Activated CD4-positive, alpha-beta T cell treated with anti-CD3 and anti-CD28 coated beads, Interleukin-2, amount 50 U/mL, for 4 hours (primary cell): ENCODE data around the gene TMTC1.

Experiments used
- DNase-seq, 2 experiments: peaks; one replicate each; pipeline ENCODE4 v3.0.0-alpha.2; 2020

Gene TMTC1

DNA sequence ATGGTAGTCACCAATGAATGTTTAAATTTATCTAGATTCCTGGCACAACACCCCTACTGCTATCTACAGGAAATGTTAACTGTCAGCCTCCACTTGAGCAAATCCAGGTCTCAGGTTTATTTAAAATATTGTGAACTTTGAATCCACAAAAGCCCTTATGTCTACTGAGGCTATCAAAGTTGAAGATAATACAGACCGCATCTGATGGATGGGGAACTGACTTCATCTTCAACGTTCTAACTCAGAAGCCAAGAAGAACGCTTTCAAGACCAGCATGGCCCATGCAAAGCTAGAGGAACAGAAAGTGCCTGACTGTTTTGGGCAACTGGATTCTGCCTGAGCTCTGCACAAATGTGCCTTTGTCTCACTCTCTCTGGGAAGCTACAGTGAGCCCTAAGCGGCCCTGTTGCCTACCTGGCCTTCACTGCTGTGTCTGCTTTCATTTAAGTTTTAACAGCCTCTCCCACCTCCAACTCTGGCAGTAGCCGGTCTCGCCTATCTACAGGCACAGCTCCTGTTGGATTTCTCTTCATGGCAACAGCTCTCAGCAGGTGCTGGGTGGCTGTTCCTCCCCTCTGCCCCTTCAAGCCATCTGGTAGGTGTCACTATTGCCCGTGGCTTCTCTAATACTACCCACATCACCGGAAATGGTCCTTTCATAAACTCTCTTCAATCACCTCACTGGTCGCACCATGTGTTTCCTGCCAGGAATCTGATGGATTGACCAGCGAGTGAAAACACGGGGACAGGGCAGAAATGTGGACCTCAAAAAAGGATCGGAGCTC lies 174.1 kb downstream of the TMTC1 start:
- DNase-seq: no peak

GRCh38 chr12:29608581-29608980 lies 175.2 kb downstream of the TMTC1 start:
- DNase-seq: no peak

DNA sequence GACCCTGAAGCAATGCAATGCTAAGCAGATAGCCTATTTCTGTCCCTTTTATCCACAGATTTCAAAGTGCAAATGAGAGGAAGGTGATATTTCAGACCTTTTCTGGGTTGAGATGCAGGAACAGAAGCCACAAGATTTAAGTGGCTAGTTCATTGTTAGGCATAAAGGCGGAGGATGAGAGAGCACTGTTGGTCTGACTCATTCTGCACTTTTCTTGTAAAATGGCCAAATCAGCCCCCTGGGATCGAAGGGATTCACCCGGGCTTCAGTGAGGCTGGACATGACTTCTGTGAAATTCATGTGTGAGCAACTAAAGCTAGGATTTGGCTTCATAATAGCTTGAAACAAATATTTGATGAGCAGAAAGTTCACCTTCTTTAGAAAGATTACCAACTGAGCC lies 184.4 kb downstream of the TMTC1 start:
- no peak for DNase-seq

DNA sequence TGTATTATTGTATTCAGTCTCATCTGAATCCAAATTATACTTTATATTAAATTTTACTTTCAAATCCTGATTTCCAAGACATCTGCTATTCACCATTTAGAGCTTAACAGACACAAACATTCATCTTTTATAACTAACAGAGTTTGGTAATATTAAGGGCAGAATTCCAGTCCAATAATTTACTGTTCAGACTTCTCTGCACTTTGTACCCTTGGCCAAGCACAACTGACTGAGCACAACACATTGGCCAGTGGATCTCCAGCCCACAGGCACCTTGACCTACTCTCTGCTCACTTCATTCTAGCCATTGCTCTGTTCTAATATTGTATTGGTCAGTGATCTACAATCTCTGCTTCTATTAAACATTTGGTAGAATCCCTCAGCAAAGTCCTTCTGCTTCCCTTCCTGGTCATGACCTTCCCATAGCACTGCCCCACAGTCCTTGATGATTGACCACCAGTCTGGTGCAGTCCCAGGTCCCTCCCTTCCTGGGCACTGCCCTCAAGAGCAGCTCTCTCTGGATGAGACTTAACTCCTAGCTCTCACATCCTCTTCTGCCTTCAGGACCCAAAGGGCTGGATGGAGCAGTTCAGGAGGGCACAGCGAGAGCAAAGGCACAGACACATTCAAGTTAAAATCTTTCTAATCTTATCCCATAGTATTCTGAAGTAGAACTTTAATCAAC lies 188.5 kb downstream of the TMTC1 start:
- no peak for DNase-seq

DNA sequence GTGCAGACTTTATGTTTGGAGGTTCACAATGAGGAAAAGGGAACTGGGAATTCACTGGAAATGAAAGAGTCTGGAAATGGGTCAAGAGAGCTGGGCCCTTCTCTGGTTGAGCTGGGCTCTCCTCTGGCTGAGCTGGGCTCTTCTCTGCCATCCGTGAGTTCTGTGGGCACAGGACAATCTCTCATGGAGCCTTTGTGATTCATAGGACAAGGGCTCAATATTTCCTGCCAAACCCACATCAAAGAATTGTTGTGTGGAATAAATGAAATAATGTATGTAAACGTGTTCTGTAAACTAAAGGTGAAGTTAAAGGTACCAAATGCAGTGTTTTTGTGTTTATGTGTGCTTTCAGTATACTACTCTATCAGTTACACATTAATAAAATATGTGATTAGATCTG lies 190.7 kb downstream of the TMTC1 start:
- DNase-seq: no peak

DNA sequence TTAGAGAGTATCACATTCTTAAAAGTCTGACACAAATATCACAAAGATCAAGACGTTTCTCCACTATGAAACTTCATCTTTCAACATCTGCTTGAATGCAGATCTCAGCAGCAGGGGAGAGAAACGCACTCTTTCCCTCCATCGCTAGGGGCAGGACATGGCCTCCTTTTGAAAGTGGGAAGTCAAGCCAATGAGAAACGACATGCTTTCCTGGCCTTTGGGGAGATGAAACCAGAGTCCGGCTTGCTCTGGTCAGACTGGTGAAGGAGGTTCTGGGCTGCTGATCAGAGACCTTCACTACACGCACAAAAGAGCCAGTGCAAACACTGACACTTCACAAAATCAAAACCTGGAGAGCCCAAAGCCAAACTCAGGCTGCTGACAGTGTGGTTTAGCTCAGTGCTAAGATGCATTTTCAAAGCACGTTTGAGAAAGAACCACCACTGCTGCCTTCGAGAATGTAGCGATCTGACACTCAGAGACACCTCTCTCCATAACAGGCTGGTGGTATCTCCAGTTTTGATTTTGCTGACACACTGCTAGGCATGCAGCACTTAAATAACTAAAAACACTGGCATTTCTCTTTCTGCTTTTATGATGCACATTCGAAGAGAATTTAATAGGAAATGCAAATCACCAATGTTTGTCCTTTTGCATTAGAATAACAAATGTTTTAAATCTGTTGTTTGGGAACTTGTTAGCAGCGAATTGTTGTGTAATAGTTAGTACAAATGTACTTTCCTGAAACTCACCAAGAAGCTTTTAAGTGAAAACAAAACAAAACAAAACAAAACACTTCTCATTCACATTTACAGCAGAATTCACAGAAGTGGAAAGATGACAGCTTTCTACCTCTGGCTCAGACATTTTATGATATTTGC lies 192.4 kb downstream of the TMTC1 start:
- DNase-seq: no peak

- no peak for DNase-seq
Measured at GRCh38 chr12:29589851-29590250, 193.9 kb downstream of the TMTC1 start.

- DNase-seq: no peak
Measured at GRCh38 chr12:29589286-29589820, 194.4 kb downstream of the TMTC1 start.

DNA sequence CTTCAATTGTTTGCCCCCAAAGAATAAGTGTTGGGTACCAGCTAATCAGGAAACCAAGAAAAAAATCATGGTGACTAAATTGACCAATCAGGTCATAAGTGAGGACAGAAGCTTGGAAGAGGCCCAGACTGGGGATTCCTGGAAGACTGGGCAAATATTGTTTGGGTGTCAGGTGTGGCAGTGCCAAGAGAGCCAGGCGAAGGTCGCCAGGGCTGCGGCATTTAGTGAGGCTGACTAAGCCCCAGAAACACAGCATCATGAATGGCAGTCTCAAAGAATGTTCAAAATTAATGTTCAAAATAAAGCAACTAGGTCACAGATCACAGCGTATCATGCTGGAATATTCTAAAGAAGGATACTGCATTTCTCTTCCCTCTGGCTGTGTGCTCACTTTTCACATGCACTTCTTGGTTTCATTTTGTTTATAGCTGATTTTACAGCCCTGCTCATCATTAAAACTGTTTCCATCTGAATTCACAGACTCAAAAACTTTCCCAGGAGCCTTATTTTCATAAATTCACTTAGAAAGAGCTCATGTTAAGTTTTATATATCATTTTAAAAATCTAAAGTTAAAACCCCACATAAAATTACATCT lies 201.0 kb downstream of the TMTC1 start:
- DNase-seq: no peak

DNA sequence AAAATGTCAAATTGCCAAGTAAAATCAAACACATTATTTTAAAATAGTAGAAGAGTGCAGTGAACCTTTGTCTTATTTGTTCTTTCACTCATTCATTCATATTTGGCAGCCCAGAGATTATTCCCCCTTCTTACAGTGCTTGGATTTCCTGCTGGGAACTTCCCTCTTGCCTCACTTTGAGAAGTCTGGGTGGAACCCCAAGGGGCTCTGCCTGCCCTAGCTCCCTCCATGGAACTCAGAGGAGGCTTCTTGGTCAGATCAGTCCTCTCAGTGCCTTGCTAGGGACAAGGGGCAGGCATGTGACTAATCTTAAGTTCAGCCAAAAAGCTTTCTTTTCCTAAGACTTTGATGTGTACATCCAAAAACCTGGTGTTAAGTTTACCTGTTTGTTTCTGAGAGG lies 201.6 kb downstream of the TMTC1 start:
- DNase-seq: no peak

GRCh38 chr12:29581631-29582030 lies 202.1 kb downstream of the TMTC1 start:
- DNase-seq: no peak

DNA sequence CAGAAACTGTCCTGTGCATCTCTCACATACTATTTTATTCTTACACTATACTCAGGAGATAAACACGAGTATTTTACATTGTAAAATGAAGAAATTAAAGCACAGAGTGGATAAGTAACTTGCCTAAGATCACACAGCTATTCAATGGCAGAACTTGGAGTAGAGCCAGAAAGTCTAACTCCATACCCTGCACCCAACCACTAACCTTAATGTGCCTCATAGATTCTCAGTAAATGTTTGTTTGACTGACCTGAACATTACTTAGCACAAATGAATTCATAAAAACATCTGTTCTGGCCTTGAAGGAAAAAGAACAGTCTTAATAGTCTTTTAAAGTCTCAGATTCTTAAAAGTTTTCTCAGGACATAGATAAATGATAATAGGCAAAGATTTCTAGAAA lies 202.8 kb downstream of the TMTC1 start:
- no peak for DNase-seq

DNA sequence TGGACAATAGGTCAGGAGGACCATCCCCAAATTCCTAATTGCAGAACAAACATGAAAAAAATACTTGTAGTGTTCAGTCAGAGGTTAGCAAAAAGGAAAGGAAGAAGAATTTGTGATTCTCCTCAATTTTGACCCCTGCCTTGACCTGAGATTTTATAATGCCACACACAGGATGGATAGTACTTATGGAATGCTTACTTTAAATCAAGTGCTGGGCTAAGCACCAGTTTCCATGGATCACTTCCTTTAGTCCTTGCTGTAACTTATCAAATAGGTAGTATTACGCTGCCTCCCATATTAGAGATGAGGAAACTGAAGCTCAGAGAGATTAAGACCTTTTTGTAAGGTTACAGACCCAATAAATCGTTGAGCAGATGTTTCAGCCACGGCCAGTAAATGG lies 205.0 kb downstream of the TMTC1 start:
- no peak for DNase-seq

GRCh38 chr12:29578070-29578469 lies 205.7 kb downstream of the TMTC1 start:
- no peak for DNase-seq

GRCh38 chr12:29574500-29574899 lies 209.2 kb downstream of the TMTC1 start:
- DNase-seq: no peak

DNA sequence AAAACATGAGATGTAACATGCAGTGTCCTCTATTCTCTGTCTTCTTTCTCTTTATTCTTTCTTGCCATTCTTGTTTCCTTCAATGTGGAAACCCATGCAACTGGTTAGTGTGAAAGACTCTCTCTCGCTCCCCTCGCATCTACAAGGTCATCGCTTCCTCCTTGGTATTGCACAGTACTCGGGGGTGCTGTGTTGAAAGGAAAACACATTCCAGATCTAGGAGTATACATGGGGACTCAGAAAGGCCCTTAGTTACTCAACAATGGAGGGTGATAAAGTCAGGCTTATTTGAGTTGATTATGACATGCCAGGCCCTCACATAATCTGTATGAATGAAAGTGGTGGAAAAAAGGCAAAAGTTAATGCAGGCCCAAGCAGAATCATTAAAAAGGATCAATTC lies 210.8 kb downstream of the TMTC1 start:
- DNase-seq: no peak

DNA sequence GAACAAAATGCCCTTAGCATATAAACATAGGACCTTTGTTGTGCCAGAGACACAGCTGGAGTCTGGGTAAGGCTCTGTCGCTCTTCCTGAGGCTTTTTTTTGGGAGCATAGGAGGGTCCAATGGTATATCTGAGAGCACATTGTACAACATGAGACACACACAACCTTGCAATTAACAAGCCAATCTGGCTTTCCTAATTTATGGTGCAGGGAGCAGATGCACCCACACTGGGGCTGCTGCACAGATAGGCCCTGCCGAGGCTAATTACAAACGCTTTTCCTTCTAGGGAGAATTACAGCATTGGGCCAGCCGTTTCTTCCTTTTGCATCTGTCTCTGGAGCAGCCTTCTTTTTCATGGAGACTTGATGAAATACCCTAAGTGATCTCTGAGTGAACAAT lies 211.3 kb downstream of the TMTC1 start:
- no peak for DNase-seq

DNA sequence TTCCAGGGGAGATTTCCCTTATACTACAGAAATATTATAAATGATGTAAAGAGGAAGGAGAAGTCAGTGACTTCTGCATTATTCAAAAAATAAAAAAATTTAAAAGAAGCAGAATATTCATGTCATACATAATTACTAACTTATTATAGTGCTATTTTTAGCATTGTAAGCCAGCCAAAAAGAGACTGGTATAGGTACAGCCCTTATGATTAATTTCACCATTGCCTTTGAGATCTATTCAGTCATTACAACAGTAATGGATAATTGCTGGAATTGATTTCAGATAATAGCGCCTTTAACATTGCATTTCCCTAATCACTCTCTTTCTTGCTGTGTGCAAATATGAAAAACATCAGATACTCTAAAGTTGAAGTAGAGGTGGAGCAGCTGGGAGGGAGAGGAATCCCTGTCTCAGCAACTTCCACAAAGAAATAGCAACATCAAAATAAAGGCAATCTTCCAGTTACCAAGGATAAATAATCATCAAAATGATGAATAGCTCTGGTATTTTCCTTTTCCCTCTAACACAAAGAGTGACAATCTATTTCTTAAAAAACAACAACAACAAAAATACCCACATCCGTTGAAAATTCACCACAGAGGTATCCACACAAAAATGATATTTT lies 214.5 kb downstream of the TMTC1 start:
- no peak for DNase-seq

GRCh38 chr12:29566441-29566840 lies 217.3 kb downstream of the TMTC1 start:
- DNase-seq: no peak

GRCh38 chr12:29565727-29566126 lies 218.0 kb downstream of the TMTC1 start:
- DNase-seq: no peak

- no peak for DNase-seq
Measured at GRCh38 chr12:29564925-29565324, 218.8 kb downstream of the TMTC1 start.

DNA sequence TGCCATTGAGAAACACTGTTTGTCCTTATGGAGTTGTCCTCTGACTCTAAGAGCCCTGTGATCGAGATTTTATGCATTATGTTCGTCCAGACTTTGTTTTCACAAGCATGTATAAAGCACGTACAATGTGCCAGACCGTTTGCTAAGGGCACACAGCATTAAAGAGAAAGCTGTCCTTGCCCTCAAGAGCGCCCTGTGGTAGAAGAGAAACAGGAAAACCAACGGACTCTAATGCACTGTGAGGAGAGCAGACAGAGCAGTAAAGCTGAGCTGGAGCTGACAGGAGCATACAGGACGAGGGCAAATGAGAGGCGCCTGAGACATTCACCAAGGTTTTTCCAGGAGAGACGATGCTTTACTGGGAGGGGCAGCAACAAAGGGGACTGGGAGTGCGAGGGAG lies 220.1 kb downstream of the TMTC1 start:
- DNase-seq: no peak

DNA sequence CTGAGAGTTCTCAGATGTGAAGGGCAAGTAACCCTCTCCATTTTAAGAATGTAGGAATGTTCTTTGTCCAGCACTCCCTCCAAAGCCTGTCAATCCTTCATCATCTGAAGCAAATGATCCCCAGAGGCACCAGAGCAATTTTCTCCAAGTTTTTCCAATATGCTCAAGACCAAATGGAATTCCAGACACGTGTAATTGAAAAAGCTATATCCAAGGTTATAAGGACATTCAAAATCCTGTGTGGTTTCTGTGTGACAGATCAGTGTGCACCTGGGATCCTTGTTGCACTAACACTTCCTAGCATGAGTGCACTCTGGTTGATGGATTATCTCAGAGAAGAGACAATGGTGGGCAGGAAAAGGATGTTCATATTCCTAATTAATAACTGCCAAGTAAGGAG lies 220.7 kb downstream of the TMTC1 start:
- DNase-seq: no peak
